NCI-H524 treated with DMSO at 0.1 percent for 48 hours (cell line): Measurements from ENCODE around the gene CDKL1.

Experiments used
- DNase-seq: peaks from one replicate; lab custom pipeline; 2025; lab: John Stamatoyannopoulos, UW

CDKL1 gene

GRCh38 chr14:50396631-50397389, at the start of gene CDKL1:
Gene CDKL1 (minus strand): TSS chr14:50396881. CDS start chr14:50395868, 1,013 bp downstream.
- no peak for DNase-seq

DNA sequence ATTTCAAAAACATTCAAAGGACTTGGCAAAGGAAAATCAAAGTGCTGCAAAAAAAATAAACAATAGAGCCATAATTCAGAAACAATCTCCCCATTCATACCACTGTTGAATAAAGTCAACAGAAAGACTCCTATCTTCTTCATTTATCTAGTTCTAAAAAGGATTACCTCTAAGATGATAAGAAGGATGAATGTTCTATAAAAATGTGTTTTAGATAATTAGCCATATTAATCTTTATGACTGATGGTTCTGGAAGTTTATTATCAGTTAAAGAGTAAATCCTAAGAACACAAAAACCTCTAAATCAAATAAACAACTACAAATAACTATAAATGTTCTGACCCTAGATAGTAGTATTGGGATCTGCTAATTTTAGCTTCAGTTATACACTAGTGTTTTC, 37.8 kb upstream of the CDKL1 start:
- DNase-seq: no peak

- DNase-seq: no peak
Measured at GRCh38 chr14:50432131-50432530, 35.5 kb upstream of the CDKL1 start.

GRCh38 chr14:50425816-50426215, 29.1 kb upstream of the CDKL1 start:
- DNase-seq: no peak

- DNase-seq: no peak
Measured at GRCh38 chr14:50425105-50425504, 28.4 kb upstream of the CDKL1 start.

DNA sequence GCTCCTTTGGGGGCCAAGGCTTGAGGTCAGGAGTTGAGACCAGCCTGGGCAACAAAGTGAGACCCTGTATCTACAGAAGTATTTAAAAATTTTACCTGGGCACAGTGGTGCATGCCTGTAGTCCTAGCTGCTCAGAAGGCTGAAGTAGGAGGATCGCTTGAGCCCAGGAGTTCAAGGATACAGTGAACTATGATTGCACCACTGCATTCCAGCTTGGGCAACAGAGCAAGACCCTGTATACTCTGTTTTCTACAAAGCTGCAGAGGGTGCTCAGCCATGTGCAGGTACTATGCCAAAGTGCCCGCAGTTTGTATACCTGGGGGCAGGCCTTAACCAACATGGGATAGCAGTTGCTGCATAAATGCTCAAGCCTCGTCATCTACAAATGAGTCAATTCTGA, 26.8 kb upstream of the CDKL1 start:
- DNase-seq: no peak

- DNase-seq: no peak
Measured at GRCh38 chr14:50421499-50421898, 24.8 kb upstream of the CDKL1 start.

DNA sequence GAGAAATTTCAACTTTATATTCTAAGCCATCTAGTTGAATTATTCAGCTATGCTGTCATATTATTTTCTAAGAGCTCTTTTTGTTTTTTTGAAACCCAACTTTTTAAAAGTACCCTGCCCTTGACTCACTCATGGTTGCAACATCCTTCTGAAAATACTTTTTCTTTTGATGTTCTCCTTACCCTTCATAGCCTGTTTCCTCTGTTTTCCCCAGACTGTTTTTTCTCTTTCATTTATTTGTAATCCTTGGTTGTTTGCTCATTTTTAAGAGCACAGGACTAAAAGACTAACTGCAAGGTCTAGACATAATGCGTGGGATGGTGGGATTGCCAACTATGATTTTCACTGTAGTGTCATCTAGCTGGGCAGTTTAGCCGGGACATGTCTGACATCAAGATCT, 21.2 kb upstream of the CDKL1 start:
- no peak for DNase-seq

GRCh38 chr14:50410921-50411320, 14.2 kb upstream of the CDKL1 start:
- DNase-seq: no peak

DNA sequence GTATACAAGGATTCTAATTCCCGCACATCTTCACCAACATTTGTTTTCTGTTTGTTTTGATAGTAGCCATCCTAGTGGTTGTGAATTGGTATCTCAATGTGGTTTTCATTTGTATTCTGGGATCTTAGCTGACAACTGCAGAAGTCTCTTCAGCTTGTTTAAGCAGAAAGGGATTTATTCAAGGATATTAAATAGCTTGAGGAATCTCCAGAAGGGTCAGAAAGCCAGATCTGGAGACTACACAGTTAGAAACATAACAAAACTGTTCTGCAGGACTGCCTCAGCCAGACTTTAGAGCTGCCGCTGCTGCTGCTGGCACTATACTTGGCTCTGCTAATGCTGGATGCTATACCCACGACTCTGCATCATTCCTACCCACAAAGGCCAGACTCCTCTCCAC, 13.4 kb upstream of the CDKL1 start:
- DNase-seq: no peak

DNA sequence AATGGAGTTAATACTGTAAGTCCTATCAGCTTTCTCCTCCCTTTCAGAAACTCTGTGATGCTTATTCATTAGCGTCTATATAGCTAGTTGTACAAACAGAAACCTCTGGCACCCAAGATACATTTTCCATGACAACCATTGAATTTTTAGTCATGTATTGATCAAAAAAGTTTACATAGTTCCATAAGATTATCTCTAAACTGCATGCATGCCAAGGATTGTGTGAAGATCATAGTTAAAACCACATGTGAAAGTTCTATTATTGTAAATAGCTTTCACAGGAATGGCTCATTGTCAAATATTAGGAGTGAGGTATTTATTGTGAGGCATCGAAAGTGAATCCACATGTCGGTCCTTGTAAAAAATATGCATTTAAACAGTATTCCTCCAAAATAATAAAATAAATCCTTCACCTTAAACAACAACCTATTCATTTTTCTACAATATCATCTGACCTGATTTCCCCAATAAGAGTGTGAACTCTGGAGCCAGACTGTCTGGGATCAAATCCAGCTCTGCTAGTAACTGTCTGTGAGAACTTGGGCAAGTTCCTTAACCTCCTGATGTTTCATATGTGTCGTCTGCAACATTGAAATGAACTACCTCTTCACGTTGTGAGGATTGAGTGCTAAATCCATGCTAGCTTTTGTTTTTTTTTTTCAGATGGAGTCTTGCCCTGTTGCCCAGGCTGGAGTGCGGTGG, 10.6 kb upstream of the CDKL1 start:
- DNase-seq: no peak

DNA sequence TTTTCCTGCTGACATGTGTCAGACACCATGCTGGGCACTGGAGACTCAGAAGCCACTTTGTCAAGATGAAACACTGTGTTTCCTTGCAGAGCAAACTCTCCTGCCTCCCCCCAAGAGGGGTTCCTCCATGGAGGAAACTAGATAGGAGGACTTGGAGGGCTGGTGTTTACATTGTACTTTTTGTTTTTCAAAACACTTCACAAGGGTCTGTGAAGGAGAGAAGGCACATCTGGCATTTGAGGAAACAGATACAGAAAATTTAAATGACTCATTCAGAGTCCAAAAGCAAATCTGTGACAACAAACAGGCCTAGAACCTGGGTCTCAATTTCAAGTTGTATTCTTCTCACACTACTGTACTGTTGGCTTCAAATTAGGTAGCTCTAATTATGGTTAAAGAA, 6.7 kb upstream of the CDKL1 start:
- no peak for DNase-seq

- DNase-seq: no peak
Measured at GRCh38 chr14:50402965-50403364, 6.3 kb upstream of the CDKL1 start.

GRCh38 chr14:50400461-50400860, 3.8 kb upstream of the CDKL1 start:
- no peak for DNase-seq

- DNase-seq: no peak
Measured at GRCh38 chr14:50399251-50400032, 2.8 kb upstream of the CDKL1 start.

DNA sequence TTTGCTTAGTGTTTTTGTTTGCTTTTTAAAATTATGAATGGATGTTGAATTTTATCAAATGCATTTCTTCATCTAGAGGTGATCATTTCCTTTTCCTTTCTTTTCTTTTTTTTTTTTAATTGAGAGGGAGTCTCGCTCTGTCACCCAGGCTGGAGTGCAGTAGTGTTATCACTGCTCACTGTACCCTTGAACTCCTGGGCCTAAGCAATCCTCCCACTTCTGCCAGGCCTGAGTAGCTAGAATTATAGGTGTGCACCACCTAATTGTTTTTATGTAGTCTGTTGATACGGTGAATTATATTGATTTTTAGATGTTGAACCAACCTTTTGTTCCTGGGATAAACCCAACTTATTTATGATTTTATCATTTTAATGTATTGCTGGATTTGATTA, 1.5 kb upstream of the CDKL1 start:
- DNase-seq: no peak

GRCh38 chr14:50397390-50398188, 908 bp upstream of the CDKL1 start:
- DNase-seq: no peak

GRCh38 chr14:50395448-50395847, 1.2 kb downstream of the CDKL1 start:
- DNase-seq: no peak

- no peak for DNase-seq
Measured at GRCh38 chr14:50394713-50395112, 2.0 kb downstream of the CDKL1 start.

- DNase-seq: no peak
Measured at GRCh38 chr14:50389668-50390441, 6.8 kb downstream of the CDKL1 start.

GRCh38 chr14:50388256-50388931, 8.3 kb downstream of the CDKL1 start:
- DNase-seq: no peak
